KBM-7 (cell line): ENCODE data around the gene RAI1.
"Not testable (repeated sequence)": the region's sequence is repeated elsewhere in the genome, so short reads cannot be mapped to it uniquely, and the experiment has no call there.

Source experiments
- DNase-seq: peaks from one replicate; pipeline ENCODE4 v3.0.0-alpha.2; 2015
- in situ Hi-C: fragments of 300-500 bp; cut with MboI; formaldehyde crosslinking; loops from 2 replicates; pipeline ENCODE4 v1.14.3; 2020; ENCODE audit warnings: low sequenced_read_pairs, low pct_unique_long_range_greater_than_20kb, mixed read lengths

The RAI1 gene, protein sequence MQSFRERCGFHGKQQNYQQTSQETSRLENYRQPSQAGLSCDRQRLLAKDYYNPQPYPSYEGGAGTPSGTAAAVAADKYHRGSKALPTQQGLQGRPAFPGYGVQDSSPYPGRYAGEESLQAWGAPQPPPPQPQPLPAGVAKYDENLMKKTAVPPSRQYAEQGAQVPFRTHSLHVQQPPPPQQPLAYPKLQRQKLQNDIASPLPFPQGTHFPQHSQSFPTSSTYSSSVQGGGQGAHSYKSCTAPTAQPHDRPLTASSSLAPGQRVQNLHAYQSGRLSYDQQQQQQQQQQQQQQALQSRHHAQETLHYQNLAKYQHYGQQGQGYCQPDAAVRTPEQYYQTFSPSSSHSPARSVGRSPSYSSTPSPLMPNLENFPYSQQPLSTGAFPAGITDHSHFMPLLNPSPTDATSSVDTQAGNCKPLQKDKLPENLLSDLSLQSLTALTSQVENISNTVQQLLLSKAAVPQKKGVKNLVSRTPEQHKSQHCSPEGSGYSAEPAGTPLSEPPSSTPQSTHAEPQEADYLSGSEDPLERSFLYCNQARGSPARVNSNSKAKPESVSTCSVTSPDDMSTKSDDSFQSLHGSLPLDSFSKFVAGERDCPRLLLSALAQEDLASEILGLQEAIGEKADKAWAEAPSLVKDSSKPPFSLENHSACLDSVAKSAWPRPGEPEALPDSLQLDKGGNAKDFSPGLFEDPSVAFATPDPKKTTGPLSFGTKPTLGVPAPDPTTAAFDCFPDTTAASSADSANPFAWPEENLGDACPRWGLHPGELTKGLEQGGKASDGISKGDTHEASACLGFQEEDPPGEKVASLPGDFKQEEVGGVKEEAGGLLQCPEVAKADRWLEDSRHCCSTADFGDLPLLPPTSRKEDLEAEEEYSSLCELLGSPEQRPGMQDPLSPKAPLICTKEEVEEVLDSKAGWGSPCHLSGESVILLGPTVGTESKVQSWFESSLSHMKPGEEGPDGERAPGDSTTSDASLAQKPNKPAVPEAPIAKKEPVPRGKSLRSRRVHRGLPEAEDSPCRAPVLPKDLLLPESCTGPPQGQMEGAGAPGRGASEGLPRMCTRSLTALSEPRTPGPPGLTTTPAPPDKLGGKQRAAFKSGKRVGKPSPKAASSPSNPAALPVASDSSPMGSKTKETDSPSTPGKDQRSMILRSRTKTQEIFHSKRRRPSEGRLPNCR (N-terminal part only)

DNA sequence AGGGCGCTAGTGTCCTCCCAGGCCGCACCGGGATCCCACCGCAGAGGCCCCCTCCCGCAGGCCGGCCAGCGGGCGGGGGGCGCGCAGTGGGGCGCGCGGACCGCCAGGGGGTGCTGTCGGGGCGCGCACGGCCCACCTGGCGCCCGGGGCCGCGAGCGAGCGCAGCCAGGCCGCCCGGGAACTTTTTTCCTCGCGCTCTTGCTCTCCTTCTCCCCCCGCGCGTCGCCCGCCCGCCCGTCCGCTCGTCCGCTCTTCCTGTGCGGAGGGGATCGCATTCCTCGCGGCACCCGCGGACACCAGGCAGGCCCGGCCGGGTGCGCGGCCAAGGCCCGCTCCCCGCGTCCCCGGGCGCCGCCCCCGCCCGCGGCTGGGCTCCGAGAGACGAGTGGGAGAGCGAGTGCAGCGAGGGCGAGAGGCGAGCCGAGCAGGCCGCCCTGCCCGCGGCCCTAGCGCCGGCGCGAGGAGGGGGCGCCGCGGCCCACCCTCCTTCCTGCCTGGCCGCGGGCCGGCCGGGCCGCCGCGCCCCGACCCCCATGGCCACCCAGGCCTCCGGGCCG lies at the start of gene RAI1:
Gene RAI1, plus strand, starts transcription at position 272 of the 557 bp plus-strand sequence. CDS start 111,491 bp downstream, outside the sequence.
- in situ Hi-C loops = no loop called here
- peak; percentile 67 for DNase-seq

DNA sequence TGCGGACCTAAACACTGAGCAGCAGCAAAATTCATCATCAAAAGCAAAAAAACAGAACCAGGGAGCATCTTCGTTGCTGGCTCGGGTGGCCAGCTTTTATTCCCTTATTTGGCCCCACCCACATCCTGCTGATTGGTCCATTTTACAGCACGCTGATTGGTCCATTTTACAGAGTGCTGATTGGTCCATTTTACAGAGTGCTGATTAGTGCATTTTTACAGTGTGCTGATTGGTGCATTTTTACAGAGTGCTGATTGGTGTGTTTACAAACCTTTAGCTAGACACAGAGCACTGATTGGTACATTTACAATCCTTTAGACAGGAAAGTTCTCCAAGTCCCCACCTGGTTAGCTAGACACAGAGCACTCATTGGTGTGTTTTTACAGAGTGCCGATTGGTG lies 48.6 kb upstream of the RAI1 start:
- DNase-seq = not testable (repeated sequence)
- in situ Hi-C loops = loop anchor here (25.0 kb wide), 1 partner anchor 270 kb away; no protein-coding TSS in a partner anchor

DNA sequence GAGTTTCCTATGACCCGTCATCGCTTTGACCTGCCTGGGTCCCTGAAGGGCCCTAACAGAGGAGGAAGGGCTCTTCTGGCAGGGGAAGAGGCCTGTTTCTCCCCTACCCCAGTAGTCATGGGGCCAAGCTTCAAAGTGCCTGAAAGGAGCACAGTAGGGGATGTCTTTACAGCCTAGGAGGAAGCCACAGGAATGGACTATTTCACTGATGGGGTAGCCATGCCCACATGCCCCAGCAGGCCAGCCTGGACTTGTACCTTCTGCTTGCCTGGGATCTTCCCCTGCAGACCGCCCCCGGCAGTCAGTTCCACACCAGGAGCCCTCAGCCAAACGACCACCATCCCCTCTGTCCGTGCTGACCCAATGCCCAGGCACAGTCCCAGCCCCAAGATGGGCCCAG lies 47.9 kb upstream of the RAI1 start:
- in situ Hi-C loops = loop anchor here (25.0 kb wide), 1 partner anchor 271 kb away; no protein-coding TSS in a partner anchor

DNA sequence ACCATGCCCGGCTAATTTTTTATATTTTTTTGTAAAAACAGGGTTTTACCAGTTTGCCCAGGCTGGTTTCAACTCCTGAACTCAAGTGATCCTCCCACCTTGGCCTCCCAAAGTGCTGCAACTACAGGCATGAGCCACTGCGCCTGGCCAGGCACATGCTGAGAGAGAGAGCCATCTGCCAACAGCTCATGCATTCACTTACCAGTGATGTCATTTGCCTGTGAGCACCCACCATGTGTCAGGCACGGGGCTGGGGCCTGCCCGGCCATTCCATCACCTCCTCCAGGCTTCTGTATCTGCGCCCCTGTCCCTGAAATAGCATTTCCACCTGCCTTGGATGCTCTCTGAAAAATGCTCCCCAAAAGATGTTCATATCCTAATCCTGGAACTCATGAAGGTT lies 46.1 kb upstream of the RAI1 start:
- no peak for DNase-seq
- in situ Hi-C loops = loop anchor here (25.0 kb wide), 1 partner anchor 273 kb away; no protein-coding TSS in a partner anchor

More for the DNA sequence above, 47.9 kb upstream of the RAI1 start:
- no peak for DNase-seq

DNA sequence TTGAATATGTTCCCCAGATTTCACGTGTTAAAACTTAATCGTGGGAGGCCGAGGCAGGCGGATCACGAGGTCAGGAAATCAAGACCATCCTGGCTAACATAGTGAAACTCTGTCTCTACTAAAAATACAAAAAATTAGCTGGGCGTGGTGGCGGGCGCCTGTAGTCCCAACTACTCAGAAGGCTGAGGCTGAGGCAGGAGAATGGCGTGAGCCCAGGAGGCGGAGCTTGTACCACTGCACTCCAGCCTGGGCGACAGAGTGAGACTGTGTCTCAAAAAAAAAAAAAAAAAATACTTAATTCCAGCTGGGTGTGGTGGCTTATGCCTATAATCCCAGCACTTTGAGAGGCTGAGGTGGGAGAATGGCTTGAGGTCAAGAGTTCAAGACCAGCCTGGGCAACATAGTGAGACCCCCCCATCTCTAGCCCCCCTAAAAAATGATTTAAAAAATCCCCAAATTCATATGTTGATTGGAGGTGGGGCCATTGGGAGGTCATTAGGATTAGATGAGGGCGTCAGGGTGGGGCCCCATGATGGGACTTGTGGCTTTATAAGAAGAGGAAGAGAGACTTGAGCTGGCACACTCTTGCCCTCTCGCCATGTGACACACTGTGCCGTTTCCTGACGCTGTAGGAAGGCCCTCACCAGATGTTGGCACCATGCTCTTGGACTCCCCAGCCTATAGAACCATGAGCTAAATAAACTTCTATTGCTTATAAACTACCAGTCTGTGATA lies 45.6 kb upstream of the RAI1 start:
- in situ Hi-C loops = loop anchor here (25.0 kb wide), 1 partner anchor 273 kb away; no protein-coding TSS in a partner anchor
- DNase-seq = not testable (repeated sequence)

DNA sequence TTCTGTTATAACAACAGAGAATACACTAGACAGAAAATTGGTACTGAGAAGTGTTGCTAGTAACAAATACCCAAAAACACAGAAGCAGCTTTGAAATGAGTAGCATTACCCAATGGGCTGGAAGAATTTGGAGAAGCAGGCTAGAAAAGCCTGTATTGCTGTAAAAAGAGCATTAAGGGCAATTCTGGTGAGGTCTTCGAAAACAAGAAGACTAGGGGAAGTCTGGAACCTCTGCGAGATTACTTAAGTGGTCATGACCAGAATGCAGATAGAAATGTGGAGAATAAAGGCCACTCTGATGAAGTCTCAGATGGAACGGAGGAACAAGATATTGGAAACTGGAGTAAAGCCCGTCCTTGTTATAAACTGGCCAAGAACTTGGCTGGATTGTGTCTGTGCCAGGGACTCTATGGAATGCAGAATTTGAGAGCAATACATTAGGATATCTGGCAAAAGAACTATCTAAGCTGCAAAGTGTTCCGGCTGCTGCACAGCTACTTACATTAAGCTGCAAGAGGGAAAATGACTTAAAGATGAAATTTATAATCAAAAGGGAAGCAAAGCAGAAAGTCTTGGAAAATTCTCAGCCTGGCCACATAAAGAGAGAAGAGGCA lies 44.9 kb upstream of the RAI1 start:
- in situ Hi-C loops = loop anchor here (25.0 kb wide), 1 partner anchor 274 kb away; no protein-coding TSS in a partner anchor
- no peak for DNase-seq

DNA sequence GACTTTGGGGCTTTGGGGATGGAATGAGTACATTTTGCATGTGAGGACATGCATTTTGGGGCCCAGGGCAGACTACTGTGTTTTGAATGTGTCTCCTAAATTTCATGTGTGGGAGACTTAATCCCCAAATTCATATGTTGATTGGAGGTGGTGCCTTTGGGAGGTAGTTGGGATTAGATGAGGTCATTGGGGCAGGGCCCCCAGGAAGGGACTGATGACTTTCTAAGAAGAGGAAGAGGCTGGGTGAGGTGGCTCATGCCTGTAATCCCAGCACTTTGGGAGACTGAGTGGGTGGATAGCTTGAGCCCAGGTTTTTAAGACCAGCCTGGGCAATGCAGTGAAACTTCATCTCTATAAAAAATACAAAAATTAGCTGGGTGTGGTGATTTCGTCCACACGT lies 42.8 kb upstream of the RAI1 start:
- no peak for DNase-seq
- in situ Hi-C loops = loop anchor here (25.0 kb wide), 1 partner anchor 276 kb away; no protein-coding TSS in a partner anchor

DNA sequence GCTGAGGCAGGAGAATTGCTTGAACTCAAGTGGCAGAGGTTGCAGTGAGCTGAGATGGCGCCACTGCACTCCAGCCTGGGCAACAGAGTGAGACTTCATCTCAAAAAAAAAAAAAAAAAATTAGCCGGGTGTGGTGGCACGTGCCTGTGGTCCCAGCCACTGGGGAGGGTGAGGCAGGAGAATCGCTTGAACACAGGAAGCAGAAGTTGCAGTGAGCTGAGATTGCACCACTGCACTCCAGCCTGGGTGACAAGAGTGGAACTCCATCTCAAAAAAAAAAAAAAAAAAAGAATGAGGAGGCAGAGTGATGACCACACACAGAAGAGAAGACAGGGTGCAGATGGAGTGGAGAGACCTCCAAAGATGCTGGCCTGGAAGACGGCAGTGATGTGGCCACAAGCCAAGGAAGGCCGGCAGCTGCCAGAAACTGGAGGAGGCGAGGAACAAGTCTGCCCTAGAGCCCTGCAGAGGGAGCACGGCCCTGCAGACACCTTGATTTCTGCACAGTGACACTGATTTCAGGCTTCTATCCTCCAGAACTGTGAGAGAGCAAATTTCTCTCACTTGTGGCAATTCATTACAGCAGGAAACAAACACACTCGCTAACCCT lies 41.5 kb upstream of the RAI1 start:
- in situ Hi-C loops = loop anchor here (25.0 kb wide), 1 partner anchor 277 kb away; no protein-coding TSS in a partner anchor
- not testable (repeated sequence) for DNase-seq

DNA sequence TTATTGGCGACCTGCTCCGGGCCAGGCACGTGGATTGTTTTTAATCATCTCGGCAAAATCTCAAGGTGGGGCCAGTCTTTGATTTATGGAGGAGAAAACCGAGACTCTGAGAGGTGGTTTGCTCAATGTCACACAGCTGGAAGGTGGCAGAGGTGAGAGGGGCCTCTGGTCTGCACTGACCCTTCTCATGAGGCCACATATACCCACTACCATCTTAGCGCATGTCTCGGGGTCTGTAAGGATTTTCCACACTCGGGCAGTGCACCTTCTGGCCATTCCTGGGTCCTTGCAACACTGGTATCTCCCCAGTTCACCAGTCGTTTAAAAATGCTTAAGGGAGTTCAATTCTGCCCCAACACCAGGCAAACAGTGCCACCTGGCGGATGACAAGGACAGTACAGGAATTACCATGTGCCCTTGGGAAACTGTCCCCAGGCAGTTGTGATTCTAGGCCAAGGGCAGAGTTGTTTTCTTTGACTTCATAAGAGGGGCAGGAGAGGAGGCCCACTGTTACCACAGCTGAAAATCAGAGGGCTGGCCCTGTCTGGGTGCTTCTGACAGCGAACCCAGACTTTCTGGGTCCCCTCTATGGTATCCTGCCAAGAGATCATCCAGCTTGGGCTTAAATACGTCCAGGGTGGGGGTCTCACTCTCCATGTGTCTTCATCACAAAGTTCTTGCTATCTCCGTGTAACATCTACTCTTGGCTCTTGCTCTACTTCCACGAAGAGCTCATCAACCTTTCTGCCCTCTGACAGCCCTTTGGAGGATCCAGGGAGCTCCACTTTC lies 39.4 kb upstream of the RAI1 start:
- in situ Hi-C loops = loop anchor here (25.0 kb wide), 1 partner anchor 280 kb away; no protein-coding TSS in a partner anchor

DNA sequence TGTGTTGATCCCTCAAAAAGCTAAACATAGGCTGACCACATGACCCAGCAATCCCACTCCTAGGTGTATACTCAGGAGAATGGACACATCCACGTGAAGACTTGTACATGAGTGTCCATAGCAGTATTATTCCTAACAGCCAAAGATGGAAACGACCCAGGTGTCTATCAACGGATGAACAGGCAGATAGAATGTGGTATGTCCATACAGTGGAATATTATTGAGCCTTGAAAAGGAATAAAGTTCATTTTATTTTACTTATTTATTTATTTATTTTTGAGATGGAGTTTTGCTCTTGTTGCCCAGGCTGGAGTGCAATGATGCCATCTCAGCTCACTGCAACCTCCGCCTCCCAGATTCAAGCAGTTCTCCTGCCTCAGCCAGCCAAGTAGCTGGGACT lies 36.1 kb upstream of the RAI1 start:
- DNase-seq = not testable (repeated sequence)
- in situ Hi-C loops = loop anchor here (25.0 kb wide), 1 partner anchor 283 kb away; no protein-coding TSS in a partner anchor

More for the DNA sequence above, 39.4 kb upstream of the RAI1 start:
- DNase-seq = peak; percentile 75

DNA sequence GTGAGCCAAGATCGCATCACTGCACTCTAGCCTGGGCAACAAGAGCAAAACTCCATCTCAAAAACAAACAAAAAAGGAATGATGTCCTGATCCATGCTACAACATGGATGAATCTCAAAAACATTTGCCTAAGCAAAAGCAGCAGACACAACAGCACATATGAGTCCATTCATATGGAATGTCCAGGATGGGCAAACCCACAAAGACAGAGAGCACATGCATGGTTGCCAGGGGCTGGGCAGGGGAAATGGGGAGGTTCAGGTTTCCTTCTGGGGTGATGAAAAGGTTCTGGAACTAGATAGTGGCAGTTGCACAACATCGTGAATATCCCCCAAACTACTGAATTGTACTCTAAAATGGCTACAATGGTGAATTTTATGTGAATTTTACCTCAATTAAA lies 35.3 kb upstream of the RAI1 start:
- in situ Hi-C loops = loop anchor here (25.0 kb wide), 1 partner anchor 284 kb away; no protein-coding TSS in a partner anchor
- no peak for DNase-seq

DNA sequence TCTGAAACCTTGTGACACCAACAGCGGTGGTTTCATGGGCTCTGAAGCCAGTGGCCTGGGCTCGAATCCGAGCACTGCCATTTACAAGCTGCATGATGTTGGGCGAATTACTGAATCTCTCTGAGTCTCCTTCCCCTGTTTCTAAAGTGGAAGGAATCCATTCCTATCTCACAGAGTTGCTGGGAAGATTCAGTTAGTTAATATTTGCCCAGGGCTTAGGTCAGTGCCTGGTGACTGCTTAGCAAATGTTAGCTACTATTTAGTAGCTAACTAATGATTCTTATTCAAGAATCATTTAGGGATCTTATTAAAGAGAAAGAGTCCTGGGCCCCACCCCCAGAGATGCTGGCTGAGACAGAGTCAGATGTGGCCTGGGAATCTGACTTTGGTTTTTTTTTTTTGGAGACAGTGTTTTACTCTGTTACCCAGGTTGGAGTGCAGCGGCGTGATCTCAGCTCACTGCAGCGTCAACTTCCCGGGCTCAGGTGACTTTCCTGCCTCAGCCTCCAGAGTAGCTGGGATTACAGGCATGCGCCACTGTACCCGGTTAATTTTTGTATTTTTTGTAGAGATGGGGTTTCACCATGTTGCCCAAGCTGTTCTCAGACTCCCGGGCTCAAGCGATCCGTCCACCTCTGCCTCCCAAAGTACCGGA lies 33.6 kb upstream of the RAI1 start:
- DNase-seq = no peak
- in situ Hi-C loops = loop anchor here (25.0 kb wide), 1 partner anchor 285 kb away; no protein-coding TSS in a partner anchor

DNA sequence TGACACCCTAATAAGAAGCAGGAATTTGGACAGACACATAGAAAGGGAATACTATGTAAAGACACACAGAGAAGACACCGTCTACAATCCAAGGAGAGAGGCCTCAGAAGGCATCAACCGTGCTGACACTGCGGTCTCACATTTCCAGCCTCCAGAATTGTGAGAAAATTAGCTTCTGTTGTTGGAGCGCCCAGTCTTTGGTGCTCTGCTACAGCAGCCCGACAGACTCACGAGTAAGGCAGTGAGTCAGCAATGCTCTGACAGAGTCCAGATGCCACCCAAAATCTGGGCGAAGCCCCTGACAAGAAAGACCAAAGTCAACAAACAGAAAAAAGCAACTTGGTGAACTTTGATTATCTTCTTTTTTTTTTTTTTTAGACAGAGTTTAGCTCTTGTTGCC lies 32.5 kb upstream of the RAI1 start:
- in situ Hi-C loops = loop anchor here (25.0 kb wide), 1 partner anchor 286 kb away; no protein-coding TSS in a partner anchor
- no peak for DNase-seq

DNA sequence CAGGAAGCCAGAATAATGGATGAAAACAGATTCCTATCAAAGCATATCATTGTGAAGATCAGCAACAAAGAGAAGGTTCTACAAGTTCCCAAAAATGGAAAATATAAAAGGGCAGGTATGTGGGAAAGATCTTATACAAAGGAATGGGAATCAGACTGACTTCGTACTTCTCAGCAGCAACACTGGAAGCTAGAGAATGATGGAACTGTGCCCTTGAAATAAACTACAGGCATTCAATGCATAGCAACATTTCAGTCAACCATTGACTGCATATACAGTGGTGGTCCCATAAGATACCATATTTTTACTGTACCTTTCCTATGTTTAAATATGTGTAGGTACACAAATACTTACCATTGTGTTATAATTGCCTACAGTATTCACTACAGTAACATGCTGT lies 30.3 kb upstream of the RAI1 start:
- no peak for DNase-seq
- in situ Hi-C loops = no loop called here

DNA sequence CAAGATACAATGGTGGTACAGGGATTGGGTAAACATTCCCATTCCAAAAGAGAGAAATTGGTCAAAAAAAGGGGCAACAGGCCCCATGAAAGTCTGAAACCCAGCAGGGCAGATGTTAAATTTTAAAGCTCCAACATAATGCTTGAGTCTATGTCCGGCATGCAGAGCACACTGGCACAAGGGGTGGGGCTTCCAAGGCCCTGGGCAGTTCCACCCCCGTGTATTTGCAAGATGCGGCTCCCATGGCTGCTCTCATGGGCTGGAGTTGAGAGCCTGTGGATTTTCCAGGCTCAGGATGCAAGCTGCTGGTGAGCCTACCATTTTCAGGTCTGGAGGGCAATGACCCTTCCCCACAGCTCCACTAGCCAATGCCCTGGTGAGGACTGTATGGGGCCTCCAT lies 27.9 kb upstream of the RAI1 start:
- in situ Hi-C loops = no loop called here

DNA sequence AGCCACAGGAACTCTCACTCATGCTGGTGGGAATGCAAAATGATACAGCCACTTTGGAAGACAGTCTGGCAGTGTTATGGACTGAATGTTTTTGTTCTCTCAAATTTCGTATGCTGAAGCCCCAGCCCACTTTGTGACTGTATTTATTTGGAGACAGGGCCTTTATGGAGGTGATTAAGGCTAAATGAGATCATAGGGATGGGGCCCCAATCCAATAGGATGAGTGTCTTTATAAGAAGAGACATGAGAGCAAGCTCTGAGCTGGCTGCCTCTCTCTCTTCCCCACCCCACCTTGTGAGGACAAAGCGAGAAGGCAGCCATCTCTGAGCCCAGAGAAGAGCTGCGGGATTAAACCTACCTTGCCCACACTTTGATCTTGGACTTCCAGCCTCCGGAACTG lies 21.9 kb upstream of the RAI1 start:
- DNase-seq = no peak
- in situ Hi-C loops = no loop called here

More for the DNA sequence above, 27.9 kb upstream of the RAI1 start:
- no peak for DNase-seq
